DMS153 treated with DMSO at 0.1 percent for 48 hours (cell line): ENCODE data around the gene ANKRD18A.
"Not testable (repeated sequence)": the region's sequence is repeated elsewhere in the genome, so short reads cannot be mapped to it uniquely, and the experiment has no call there.

Source experiments
- DNase-seq: peaks from one replicate; lab custom pipeline; 2025; ENCODE audit not compliant: unreplicated experiment; lab: John Stamatoyannopoulos, UW

ANKRD18A gene

DNA sequence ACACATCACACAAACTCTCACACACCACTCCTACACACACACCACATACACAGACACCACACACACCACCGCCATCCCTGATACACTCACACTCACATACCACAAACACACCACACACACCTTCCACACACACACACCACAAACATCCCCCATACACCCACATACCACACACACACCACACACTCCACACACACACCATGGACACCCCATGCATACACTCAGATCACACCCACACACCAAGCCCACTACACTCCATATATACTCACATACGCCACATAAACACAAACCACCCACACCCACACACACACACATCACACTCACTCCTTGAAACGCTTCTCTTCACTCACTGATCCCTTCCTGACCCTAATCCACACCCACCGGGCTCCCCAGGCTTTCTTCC lies 9.1 kb upstream of the ANKRD18A start:
- DNase-seq: no peak

DNA sequence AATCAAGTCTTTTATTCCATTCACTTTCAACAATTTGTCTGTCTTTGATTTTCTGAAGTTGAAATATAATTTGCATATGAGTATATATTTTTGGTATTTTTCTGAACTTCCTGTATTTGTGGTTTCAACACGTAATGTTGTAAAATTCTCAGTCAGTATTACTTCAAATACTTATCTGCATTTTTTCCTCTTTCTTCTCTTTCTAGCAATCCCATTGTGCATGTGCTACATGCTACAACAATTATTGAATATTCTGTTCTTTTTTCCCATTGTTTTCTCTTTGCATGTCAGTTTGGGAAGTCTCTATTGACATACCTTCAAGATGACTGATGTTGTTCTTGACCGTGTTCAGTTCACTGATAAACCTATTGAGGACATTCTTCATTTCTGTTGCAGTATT lies 5.6 kb upstream of the ANKRD18A start:
- DNase-seq: no peak

DNA sequence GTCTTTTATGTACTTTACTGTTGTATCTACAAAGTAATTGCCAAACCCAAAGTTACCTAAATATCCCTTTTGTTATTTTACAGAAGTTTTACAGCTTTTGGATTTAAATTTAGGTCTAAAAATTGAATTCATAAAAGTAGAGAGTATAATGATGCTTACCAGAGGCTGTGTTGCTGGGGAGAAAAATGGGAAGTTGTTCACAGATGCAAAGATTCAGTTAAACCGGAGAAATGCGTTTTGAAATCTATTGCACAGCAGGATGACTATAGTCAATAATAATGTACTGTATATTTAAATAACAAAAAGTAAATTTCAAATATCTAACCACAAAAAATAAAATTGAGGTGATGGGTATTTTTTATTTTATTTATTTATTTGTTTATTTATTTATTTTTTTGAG lies 2.6 kb upstream of the ANKRD18A start:
- no peak for DNase-seq

- DNase-seq: peak; percentile 39
These were observed 1.9 kb upstream of the ANKRD18A start for GRCh38 chr9:38622288-38622674.

DNA sequence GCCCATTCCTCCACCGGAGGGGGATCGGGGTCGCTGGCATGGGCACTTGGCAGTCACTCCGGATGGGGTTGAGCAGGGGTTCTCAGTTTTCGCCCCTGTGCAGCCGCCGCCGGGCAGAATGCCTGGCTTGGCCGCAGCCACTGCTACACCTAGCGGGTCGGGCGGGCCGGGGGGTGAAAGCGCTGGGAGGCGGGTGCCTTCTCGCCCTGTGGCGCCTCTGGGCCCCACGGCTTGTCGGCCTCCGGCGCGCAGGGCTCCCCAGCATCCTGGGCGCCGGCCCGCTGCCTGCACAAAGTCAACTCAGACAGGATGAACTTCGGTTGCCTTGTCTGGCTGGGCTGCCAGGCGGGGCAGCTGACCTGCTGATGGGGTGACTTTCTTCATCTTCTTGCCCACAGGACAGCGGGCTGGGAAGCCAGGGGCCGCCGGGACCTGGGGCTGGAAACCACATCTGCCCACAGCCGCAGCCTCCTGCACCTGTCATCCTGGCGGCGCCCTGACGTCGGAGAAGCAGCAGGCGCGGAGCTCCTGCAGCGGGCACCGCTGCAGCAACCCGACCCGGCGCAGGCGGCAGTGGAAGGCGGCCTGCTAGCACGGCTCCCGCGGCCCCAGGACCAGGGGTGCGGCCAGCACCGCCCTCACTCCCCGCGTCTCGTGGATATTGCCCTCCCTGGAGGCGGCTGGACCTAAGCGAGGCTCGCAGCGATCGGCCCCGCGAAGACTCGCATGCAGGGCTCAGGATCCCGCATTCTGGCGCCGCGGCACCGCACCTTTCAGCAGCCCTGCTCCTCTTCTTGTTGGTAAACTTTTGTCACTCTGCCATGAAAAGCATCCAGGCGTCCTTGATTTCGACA lies 1.3 kb upstream of the ANKRD18A start:
- DNase-seq: peak; percentile 39

GRCh38 chr9:38619556-38620447 lies 594 bp downstream of the ANKRD18A start:
- peak; percentile 6 for DNase-seq

GRCh38 chr9:38598029-38598745 lies 22.2 kb downstream of the ANKRD18A start:
- DNase-seq: not testable (repeated sequence)

DNA sequence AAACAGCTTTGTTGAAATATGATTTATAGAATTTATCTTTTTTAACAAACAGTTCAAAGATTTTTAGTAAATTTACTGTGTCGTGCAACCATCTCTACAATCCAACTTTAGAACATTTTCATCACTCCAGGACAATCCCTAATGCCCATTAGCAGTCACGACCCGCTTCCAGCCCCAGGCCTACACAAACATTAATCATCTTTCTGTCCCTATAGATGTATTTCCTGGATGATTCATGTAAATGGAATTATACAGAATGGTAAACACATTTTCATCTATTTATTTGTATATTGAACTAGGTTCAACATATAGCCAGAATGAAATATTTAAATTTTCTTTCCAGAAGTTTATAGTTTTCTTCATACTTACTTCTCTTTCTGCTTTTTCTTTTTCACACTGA lies 25.3 kb downstream of the ANKRD18A start:
- DNase-seq: not testable (repeated sequence)

GRCh38 chr9:38591346-38592063 lies 28.9 kb downstream of the ANKRD18A start:
- DNase-seq: not testable (repeated sequence)

- DNase-seq: not testable (repeated sequence)
These were observed 36.6 kb downstream of the ANKRD18A start for GRCh38 chr9:38583765-38584164.

DNA sequence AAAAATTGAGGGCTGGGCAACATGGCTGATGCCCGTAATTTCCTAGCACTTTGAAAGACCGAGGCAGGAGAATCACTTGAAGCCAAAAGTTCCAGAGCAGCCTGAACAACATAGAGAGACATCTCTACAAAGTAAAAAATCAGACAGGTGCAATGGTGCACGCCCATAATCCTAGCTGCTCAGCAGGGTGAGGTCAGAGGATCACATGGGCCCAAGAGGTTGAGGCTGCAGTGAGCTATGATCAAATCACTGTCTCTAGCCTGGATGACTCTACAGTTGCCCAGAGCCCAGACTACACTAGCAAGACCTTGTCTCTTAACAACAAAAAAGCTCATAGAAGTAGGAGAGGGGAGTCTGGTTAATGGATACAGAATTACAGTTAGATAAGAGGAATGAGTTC lies 40.3 kb downstream of the ANKRD18A start:
- DNase-seq: not testable (repeated sequence)

GRCh38 chr9:38576181-38576580 lies 44.2 kb downstream of the ANKRD18A start:
- DNase-seq: not testable (repeated sequence)

DNA sequence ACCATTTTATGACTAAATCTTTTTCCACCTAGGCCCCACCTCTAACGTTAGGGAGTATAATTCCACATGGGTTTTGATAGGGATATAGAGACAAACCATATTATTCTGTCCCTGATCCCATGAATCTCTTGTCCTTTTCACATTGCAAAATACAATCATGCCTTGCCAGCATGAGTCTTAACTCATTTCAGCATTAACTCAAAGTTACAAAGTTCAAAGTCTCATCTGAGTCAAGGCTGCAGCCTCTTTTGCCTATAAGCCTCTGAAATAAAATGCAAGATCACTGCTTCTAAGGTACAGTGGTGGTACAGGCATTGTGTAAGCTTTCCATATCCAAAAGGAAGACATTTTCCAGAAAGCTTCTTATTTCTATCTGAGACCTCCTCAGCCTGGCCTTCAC lies 54.3 kb downstream of the ANKRD18A start:
- DNase-seq: not testable (repeated sequence)

GRCh38 chr9:38565178-38565577 lies 55.2 kb downstream of the ANKRD18A start:
- DNase-seq: not testable (repeated sequence)

- not testable (repeated sequence) for DNase-seq
These were observed 56.5 kb downstream of the ANKRD18A start for GRCh38 chr9:38563911-38564310.

GRCh38 chr9:38561134-38561533 lies 59.3 kb downstream of the ANKRD18A start:
- DNase-seq: not testable (repeated sequence)

GRCh38 chr9:38559172-38559571 lies 61.2 kb downstream of the ANKRD18A start:
- not testable (repeated sequence) for DNase-seq

DNA sequence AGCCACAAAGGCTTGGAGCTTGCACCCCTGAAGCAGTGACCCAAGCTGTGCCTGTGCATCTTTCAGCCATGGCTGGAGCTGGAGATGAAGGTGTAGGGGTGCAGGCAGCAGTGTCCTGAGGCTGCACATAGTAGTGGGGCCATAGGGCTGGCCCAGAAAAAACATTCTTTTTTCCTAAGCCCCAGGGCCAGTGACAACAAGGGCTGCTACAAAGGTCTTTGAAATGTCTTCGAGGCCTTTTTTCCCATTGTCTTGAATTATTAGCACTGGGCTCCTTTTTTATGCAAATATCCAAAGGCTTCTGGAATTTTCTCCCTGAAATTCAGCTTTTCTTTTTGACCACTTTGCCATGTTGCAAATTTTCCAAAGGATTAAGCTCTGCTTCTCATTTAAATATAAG lies 62.6 kb downstream of the ANKRD18A start:
- DNase-seq: not testable (repeated sequence)

DNA sequence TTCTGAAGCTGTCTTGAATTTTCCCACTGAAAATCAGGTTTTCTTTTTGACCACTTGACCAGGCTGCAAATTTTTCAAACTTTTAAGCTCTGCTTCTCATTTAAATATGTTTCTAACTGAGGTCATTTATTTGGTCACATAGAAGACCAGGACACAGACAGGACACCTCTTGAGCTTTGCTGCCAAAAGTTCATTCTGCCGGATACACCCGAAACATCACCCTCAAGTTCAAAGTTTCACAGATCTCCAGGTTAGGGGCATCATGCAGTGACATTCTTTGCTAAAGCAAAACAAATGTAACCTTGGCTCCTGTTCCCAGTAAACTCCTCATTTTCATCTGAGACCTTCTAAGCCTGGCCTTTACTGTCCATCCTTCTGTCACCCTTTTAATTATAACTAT lies 65.4 kb downstream of the ANKRD18A start:
- DNase-seq: not testable (repeated sequence)

GRCh38 chr9:38553019-38553418 lies 67.4 kb downstream of the ANKRD18A start:
- not testable (repeated sequence) for DNase-seq
